H9 (cell line): ENCODE results near the gene ODR4. TPM values are rescaled to one million over a fixed set of nuclear protein-coding genes. Genes with fewer than 3 reads are reported as not detected.

Experiments used
- DNase-seq: peaks from one replicate; pipeline ENCODE4 v3.0.0-alpha.2; 2017
- H2AFZ ChIP-seq: one replicate; pipeline ENCODE4 v1.6.1; 2013; ENCODE audit warnings: mild to moderate bottlenecking, low read length, control low read depth, moderate library complexity
- H2AK5ac ChIP-seq: 2 replicates; pipeline ENCODE4 v1.6.1; 2013; ENCODE audit warnings: low read length, control low read depth, mixed read lengths; ENCODE audit not compliant: insufficient read length
- H2BK120ac ChIP-seq: one replicate; pipeline ENCODE4 v1.6.1; 2013; ENCODE audit warnings: low read depth, mild to moderate bottlenecking, low read length, control low read depth, inconsistent platforms; ENCODE audit not compliant: poor library complexity, severe bottlenecking
- H2BK12ac ChIP-seq: 2 replicates; pipeline ENCODE4 v1.6.1; 2013; ENCODE audit warnings: low read length, control low read depth, mixed read lengths, low read depth; ENCODE audit not compliant: insufficient read length
- H2BK15ac ChIP-seq: 2 replicates; pipeline ENCODE4 v1.6.1; 2013; ENCODE audit warnings: low read depth, low read length, control low read depth
- H2BK20ac ChIP-seq: one replicate; pipeline ENCODE4 v1.6.1; 2013; ENCODE audit warnings: low read depth, mild to moderate bottlenecking, low read length, control low read depth, inconsistent platforms; ENCODE audit not compliant: poor library complexity, severe bottlenecking
- H2BK5ac ChIP-seq: 2 replicates; pipeline ENCODE4 v1.6.1; 2013; ENCODE audit warnings: low read length, control low read depth, mixed read lengths; ENCODE audit not compliant: insufficient read length
- H3K14ac ChIP-seq: 2 replicates; pipeline ENCODE4 v1.6.1; 2013; ENCODE audit warnings: low read length, control low read depth; ENCODE audit not compliant: insufficient read depth
- H3K18ac ChIP-seq: 2 replicates; pipeline ENCODE4 v1.6.1; 2013; ENCODE audit warnings: low read depth, mild to moderate bottlenecking, mixed read lengths, low read length, control low read depth; ENCODE audit not compliant: insufficient read length
- H3K23ac ChIP-seq: 2 replicates; pipeline ENCODE4 v1.6.1; 2013; ENCODE audit warnings: low read length, control low read depth, mixed read lengths, low read depth; ENCODE audit not compliant: insufficient read length
- H3K23me2 ChIP-seq: 2 replicates; pipeline ENCODE4 v1.6.1; 2013; ENCODE audit warnings: low read depth, mild to moderate bottlenecking, mixed read lengths, low read length, control low read depth; ENCODE audit not compliant: insufficient read length, poor library complexity, severe bottlenecking
- H3K27ac ChIP-seq: 2 replicates; pipeline ENCODE4 v1.5.1; 2013; ENCODE audit warnings: low read length, control low read depth, mixed read lengths, low read depth; ENCODE audit not compliant: insufficient read length
- H3K27me3 ChIP-seq: 2 replicates; pipeline ENCODE4 v1.6.1; 2013; ENCODE audit warnings: low read length, control low read depth, inconsistent platforms; ENCODE audit not compliant: insufficient read depth
- H3K4ac ChIP-seq: 2 replicates; pipeline ENCODE4 v1.6.1; 2013; ENCODE audit warnings: low read depth, mild to moderate bottlenecking, control low read depth, inconsistent platforms, low read length, moderate library complexity
- H3K4me1 ChIP-seq: 2 replicates; pipeline ENCODE4 v1.6.1; 2013; ENCODE audit warnings: low read length, control low read depth, inconsistent platforms; ENCODE audit not compliant: insufficient read depth
- H3K4me2 ChIP-seq: 2 replicates; pipeline ENCODE4 v1.6.1; 2013; ENCODE audit warnings: low read length, control low read depth, mixed read lengths; ENCODE audit not compliant: insufficient read length, insufficient read depth
- H3K56ac ChIP-seq: 2 replicates; pipeline ENCODE4 v1.6.1; 2013; ENCODE audit warnings: low read depth, mild to moderate bottlenecking, mixed read lengths, low read length, control low read depth; ENCODE audit not compliant: insufficient read length
- H3K79me1 ChIP-seq: 2 replicates; pipeline ENCODE4 v1.6.1; 2013; ENCODE audit warnings: low read depth, mild to moderate bottlenecking, moderate library complexity, low read length, control low read depth, inconsistent platforms; ENCODE audit not compliant: insufficient read depth, poor library complexity, severe bottlenecking
- H3K79me2 ChIP-seq: 2 replicates; pipeline ENCODE4 v1.6.1; 2013; ENCODE audit warnings: low read length, control low read depth, inconsistent platforms; ENCODE audit not compliant: insufficient read depth
- H3K9ac ChIP-seq: 2 replicates; pipeline ENCODE4 v1.6.1; 2013; ENCODE audit warnings: low read length, control low read depth, mixed read lengths; ENCODE audit not compliant: insufficient read length; ENCODE audit errors: extremely low read depth
- H3K9me3 ChIP-seq: one replicate; pipeline ENCODE4 v1.6.1; 2013; ENCODE audit warnings: low read depth, low read length, inconsistent platforms; ENCODE audit not compliant: control insufficient read depth
- H3T11ph ChIP-seq: one replicate; pipeline ENCODE4 v1.6.1; 2013; ENCODE audit warnings: mild to moderate bottlenecking, low read length, control low read depth, inconsistent platforms
- H4K20me1 ChIP-seq: one replicate; pipeline ENCODE4 v1.6.1; 2013; ENCODE audit not compliant: control insufficient read depth, insufficient read length, insufficient read depth
- H4K5ac ChIP-seq: 2 replicates; pipeline ENCODE4 v1.6.1; 2013; ENCODE audit warnings: low read depth, mild to moderate bottlenecking, mixed read lengths, low read length, control low read depth; ENCODE audit not compliant: insufficient read length
- H4K8ac ChIP-seq: replicated peaks from 2 replicates; pipeline ENCODE4 v1.6.1; 2013; ENCODE audit warnings: low read length, control low read depth, mixed read lengths, low read depth; ENCODE audit not compliant: insufficient read length
- H4K91ac ChIP-seq: 2 replicates; pipeline ENCODE4 v1.6.1; 2013; ENCODE audit warnings: low read depth, mild to moderate bottlenecking, moderate library complexity, mixed read lengths, low read length, control low read depth; ENCODE audit not compliant: insufficient read length
- H3K27ac Mint-ChIP-seq, 3 experiments: 2 replicates in 2 of 3; 3 replicates in 1 of 3; pipeline ENCODE4 v1.8.0; 2020 to 2021; ENCODE audit warnings: mixed read lengths in 3 of 3, mild to moderate bottlenecking in 1 of 3, moderate library complexity in 1 of 3
- H3K27me3 Mint-ChIP-seq: 2 replicates; pipeline ENCODE4 v1.8.0; 2021; ENCODE audit warnings: low read depth, mild to moderate bottlenecking, moderate library complexity, mixed read lengths
- H3K36me3 Mint-ChIP-seq, 3 experiments: 2 replicates in 2 of 3; 3 replicates in 1 of 3; pipeline ENCODE4 v1.8.0; 2020 to 2021; ENCODE audit warnings: low read depth in 3 of 3, mixed read lengths in 3 of 3; ENCODE audit not compliant: insufficient read depth in 1 of 3
- H3K4me1 Mint-ChIP-seq, 2 experiments: 2 replicates each; pipeline ENCODE4 v1.8.0; 2020; ENCODE audit warnings: mixed read lengths in 2 of 2
- H3K4me3 Mint-ChIP-seq, 2 experiments: 2 replicates in 1 of 2; 3 replicates in 1 of 2; pipeline ENCODE4 v1.8.0; 2020 to 2021; ENCODE audit warnings: mild to moderate bottlenecking in 2 of 2, mixed read lengths in 2 of 2, moderate library complexity in 1 of 2
- H3K9me3 Mint-ChIP-seq, 2 experiments: 2 replicates in 1 of 2; 3 replicates in 1 of 2; pipeline ENCODE4 v1.8.0; 2020; ENCODE audit warnings: mild to moderate bottlenecking in 2 of 2, mixed read lengths in 2 of 2, moderate library complexity in 1 of 2
- CTCF ChIP-seq: fragments of 200-600 bp; sonication (generic); conservative IDR thresholded peaks from 3 replicates; pipeline ENCODE4 v1.8.0; 2021; ENCODE audit warnings: antibody characterized with exemption, mild to moderate bottlenecking
- WGBS: extraction: QIAGEN DNeasy Blood & Tissue Kit; methylation state at CpG from one replicate; pipeline ENCODE4 v1.1.7; 2013; ENCODE audit warnings: missing lambda C conversion rate, low lambda C conversion rate, mixed read lengths; ENCODE audit not compliant: insufficient read length; ENCODE audit errors: extremely low coverage; 5-methylcytosine and 5-hydroxymethylcytosine counted together
- total RNA-seq: library from RNA; stranded (reverse); gene quantifications from 2 replicates; pipeline ENCODE4 v1.2.1, GENCODE V29; 2021

The ODR4 gene
- total RNA-seq, 1 experiment from 2014 or later: 17.1 TPM

- no CpG with 5 or more reads among the region's 3 CpGs for WGBS
- Histone ChIP-seq H2BK20ac (no peak overlapping the region), H3K23me2 (no peaks in the 10 kb centered on the region), H2BK12ac (no peak overlapping the region), H3K56ac (no peak overlapping the region), H3K79me1 (no peaks in the 10 kb centered on the region), H3K4ac (no peak overlapping the region), H2AFZ (no peak overlapping the region), H3K27ac (no peak overlapping the region), H4K5ac (no peak overlapping the region), H2BK15ac (no peak overlapping the region), H2BK5ac (no peak overlapping the region), H2BK120ac (no peak overlapping the region), H3K79me2 (no peaks in the 10 kb centered on the region), H4K20me1 (no peaks in the 10 kb centered on the region), H3K4me2 (no peak overlapping the region), H3K23ac (no peak overlapping the region), H3K14ac (no peak overlapping the region), H3K4me1 (no peaks in the 10 kb centered on the region), H3K18ac (no peak overlapping the region), H4K91ac (no peak overlapping the region), H3T11ph (no peak overlapping the region), H4K8ac (no peak overlapping the region), H3K9ac (no peak overlapping the region), H3K27me3 (no peaks in the 10 kb centered on the region), H2AK5ac (no peak overlapping the region), H3K9me3 (no peaks in the 10 kb centered on the region)
- no peak overlapping the region for H3K4me3 Mint-ChIP-seq
- no peak overlapping the region for H3K27ac Mint-ChIP-seq
- peaks cover 6 to 29% (median 28%) of the 10 kb centered on the region in 3 experiments; a peak in 5 of 7 replicates for H3K36me3 Mint-ChIP-seq
- no peaks in the 10 kb centered on the region for H3K9me3 Mint-ChIP-seq
- no peaks in the 10 kb centered on the region for H3K4me1 Mint-ChIP-seq
- TF ChIP-seq CTCF: no peak
- H3K27me3 Mint-ChIP-seq: no peaks in the 10 kb centered on the region
- no peak for DNase-seq
These were observed 33.5 kb downstream of the ODR4 start for GRCh38 chr1:186409091-186409490.
